GM23338 (cell line): ENCODE results near the gene ZNF609. TPM values are rescaled to one million over a fixed set of nuclear protein-coding genes. Genes with fewer than 3 reads are reported as not detected.

Experiments used
- ATAC-seq: fragments of 200-7000 bp; cut with Tn5 transposase; 3 replicates; pipeline ENCODE4 v1.9.1; 2020
- DNase-seq: peaks from one replicate; pipeline ENCODE4 v3.0.0-alpha.2; 2015; ENCODE audit warnings: low spot score
- H2AFZ ChIP-seq: fragments of 200-600 bp; sonication (generic); 2 replicates; pipeline ENCODE4 v1.8.0; 2016; ENCODE audit warnings: antibody characterized with exemption, mild to moderate bottlenecking, moderate library complexity
- H3F3A ChIP-seq: fragments of 200-600 bp; sonication (generic); replicated peaks from 2 replicates; pipeline ENCODE4 v1.8.0; 2017; ENCODE audit warnings: antibody characterized with exemption, mixed run types, low read depth
- H3K27ac ChIP-seq: fragments of 200-600 bp; sonication (generic); 2 replicates; pipeline ENCODE4 v1.6.1; 2016; ENCODE audit warnings: low read depth
- H3K27me3 ChIP-seq: fragments of 200-600 bp; sonication (generic); 2 replicates; pipeline ENCODE4 v1.8.0; 2016; ENCODE audit warnings: mild to moderate bottlenecking, mixed run types, moderate library complexity; ENCODE audit not compliant: insufficient read depth
- H3K36me3 ChIP-seq: fragments of 200-600 bp; sonication (generic); 2 replicates; pipeline ENCODE4 v1.8.0; 2016; ENCODE audit warnings: mild to moderate bottlenecking; ENCODE audit not compliant: insufficient read depth
- H3K4me1 ChIP-seq: fragments of 200-600 bp; sonication (generic); 2 replicates; pipeline ENCODE4 v1.8.0; 2016; ENCODE audit warnings: mild to moderate bottlenecking, moderate library complexity; ENCODE audit not compliant: insufficient read depth
- H3K4me2 ChIP-seq: fragments of 200-600 bp; sonication (generic); 2 replicates; pipeline ENCODE4 v1.7.1; 2017; ENCODE audit warnings: mixed run types
- H3K4me3 ChIP-seq: fragments of 200-600 bp; sonication (generic); 2 replicates; pipeline ENCODE4 v1.6.1; 2016; ENCODE audit warnings: mixed run types
- H3K79me2 ChIP-seq: fragments of 200-600 bp; sonication (generic); replicated peaks from 2 replicates; pipeline ENCODE4 v1.8.0; 2017; ENCODE audit warnings: mild to moderate bottlenecking; ENCODE audit not compliant: insufficient read depth
- H3K9me2 ChIP-seq: fragments of 200-600 bp; sonication (generic); 2 replicates; pipeline ENCODE4 v1.8.0; 2017; ENCODE audit not compliant: insufficient read depth
- H4K20me1 ChIP-seq: fragments of 200-600 bp; sonication (generic); replicated peaks from 2 replicates; pipeline ENCODE4 v1.8.0; 2017; ENCODE audit warnings: mild to moderate bottlenecking; ENCODE audit not compliant: insufficient read depth
- H3K27ac Mint-ChIP-seq: 2 replicates; pipeline ENCODE4 v1.8.0; 2020; ENCODE audit warnings: inconsistent platforms, mild to moderate bottlenecking, moderate library complexity, mixed read lengths
- H3K27me3 Mint-ChIP-seq: 3 replicates; pipeline ENCODE4 v1.8.0; 2022; ENCODE audit warnings: low read depth, mild to moderate bottlenecking, moderate library complexity, mixed read lengths, inconsistent platforms; ENCODE audit not compliant: insufficient read depth, poor library complexity
- H3K36me3 Mint-ChIP-seq: 3 replicates; pipeline ENCODE4 v1.8.0; 2021; ENCODE audit warnings: low read depth, mild to moderate bottlenecking, inconsistent platforms, moderate library complexity, mixed read lengths
- H3K4me1 Mint-ChIP-seq: 3 replicates; pipeline ENCODE4 v1.8.0; 2020; ENCODE audit warnings: mild to moderate bottlenecking, inconsistent platforms, mixed read lengths
- H3K4me3 Mint-ChIP-seq: 3 replicates; pipeline ENCODE4 v1.8.0; 2021; ENCODE audit warnings: moderate library complexity, mild to moderate bottlenecking, inconsistent platforms, mixed read lengths
- H3K9me3 Mint-ChIP-seq: 3 replicates; pipeline ENCODE4 v1.8.0; 2020; ENCODE audit warnings: moderate library complexity, mild to moderate bottlenecking, inconsistent platforms, mixed read lengths
- CREB1 ChIP-seq: fragments of 250-450 bp; sonication (Bioruptor Pico); IDR thresholded peaks from 2 replicates; pipeline ENCODE4 v1.5.0; 2020; ENCODE audit warnings: low read depth, mild to moderate bottlenecking, moderate library complexity
- CTCF ChIP-seq, 2 experiments: fragments of 200-600 bp in 1 of 2; sonication (generic) in 1 of 2; conservative IDR thresholded peaks; 2 replicates each; pipeline versions ENCODE4 v1.5.1 to v1.6.1; 2016 to 2017; ENCODE audit warnings: antibody characterized with exemption in 2 of 2, low read depth in 2 of 2, mild to moderate bottlenecking in 2 of 2, moderate library complexity in 1 of 2
- ETS1 ChIP-seq: IDR thresholded peaks from 2 replicates; pipeline ENCODE4 v1.6.1; 2016; ENCODE audit warnings: antibody characterized with exemption
- EZH2 ChIP-seq: fragments of 200-600 bp; sonication (generic); IDR thresholded peaks from one replicate; pipeline ENCODE4 v1.8.0; 2017; ENCODE audit warnings: antibody characterized with exemption, mild to moderate bottlenecking, low read depth; ENCODE audit not compliant: unreplicated experiment
- EZH2phosphoT487 ChIP-seq: fragments of 200-600 bp; sonication (generic); IDR thresholded peaks from one replicate; pipeline ENCODE4 v1.8.1; 2018; ENCODE audit warnings: antibody characterized with exemption; ENCODE audit not compliant: unreplicated experiment
- JUNB ChIP-seq: IDR thresholded peaks from one replicate; pipeline ENCODE4 v1.6.1; 2016; ENCODE audit warnings: antibody characterized with exemption; ENCODE audit not compliant: unreplicated experiment
- NANOG ChIP-seq: IDR thresholded peaks from 2 replicates; pipeline ENCODE4 v1.6.1; 2016; ENCODE audit warnings: antibody characterized with exemption, borderline replicate concordance
- POLR2AphosphoS5 ChIP-seq: IDR thresholded peaks from 2 replicates; pipeline ENCODE4 v1.6.1; 2016; ENCODE audit warnings: antibody characterized with exemption, low read depth
- REST ChIP-seq: IDR thresholded peaks from one replicate; pipeline ENCODE4 v1.6.1; 2018; ENCODE audit warnings: antibody characterized with exemption; ENCODE audit not compliant: unreplicated experiment
- STAT1 ChIP-seq: IDR thresholded peaks from one replicate; pipeline ENCODE4 v1.6.1; 2016; ENCODE audit warnings: antibody characterized with exemption; ENCODE audit not compliant: unreplicated experiment
- ZNF114 ChIP-seq: fragments of 250-450 bp; sonication (Bioruptor Pico); IDR thresholded peaks from 2 replicates; pipeline ENCODE4 v1.5.0; 2020; ENCODE audit warnings: mild to moderate bottlenecking, moderate library complexity
- ZNF331 ChIP-seq: fragments of 250-450 bp; sonication (Bioruptor Pico); IDR thresholded peaks from 2 replicates; pipeline ENCODE4 v1.5.0; 2020; ENCODE audit warnings: low read depth, mild to moderate bottlenecking, moderate library complexity
- ZNF462 ChIP-seq: fragments of 250-450 bp; sonication (Bioruptor Pico); IDR thresholded peaks from 2 replicates; pipeline ENCODE4 v1.5.0; 2020; ENCODE audit warnings: mild to moderate bottlenecking, moderate library complexity
- polyA plus RNA-seq: library from polyadenylated mRNA; unstranded; fragments of >200 nt; fragmentation: Nextera tagmentation; extraction: Ambion mirVana; gene quantifications from 2 replicates; pipeline ENCODE4 v1.2.1, GENCODE V29; 2016
- total RNA-seq: library from RNA; depleted of rRNA; stranded (reverse); fragments of >200 nt; shearing (Covaris generic); gene quantifications from 2 replicates; pipeline ENCODE4 v1.2.3, GENCODE V29; 2014

Gene ZNF609
- total and polyA plus RNA-seq, 2 experiments from 2014 or later: 26.4 to 40.2 TPM

- Histone ChIP-seq H3F3A (no peaks in the 10 kb centered on the region), H3K79me2 (peaks cover 97% of the 10 kb centered on the region), H2AFZ (no peak overlapping the region), H3K4me1 (peaks cover 17% of the 10 kb centered on the region), H3K4me2 (no peak overlapping the region; the same call in 1 of the 2 replicates), H3K27ac (0 out of 2 replicates have a peak overlapping the region, but pooled peaks have one; percentile 67), H3K4me3 (no peak overlapping the region), H3K36me3 (peaks cover 7% of the 10 kb centered on the region; the same call in 1 of the 2 replicates), H4K20me1 (peaks cover 72% of the 10 kb centered on the region), H3K27me3 (no peaks in the 10 kb centered on the region), H3K9me2 (no peaks in the 10 kb centered on the region)
- H3K27ac Mint-ChIP-seq: no peak overlapping the region
- no peaks in the 10 kb centered on the region for H3K9me3 Mint-ChIP-seq
- peaks cover 24% of the 10 kb centered on the region for H3K36me3 Mint-ChIP-seq
- peaks cover 28% of the 10 kb centered on the region for H3K4me1 Mint-ChIP-seq
- H3K27me3 Mint-ChIP-seq: peaks cover 2% of the 10 kb centered on the region
- no peak overlapping the region for H3K4me3 Mint-ChIP-seq
- DNase-seq: no peak
- ATAC-seq: peak; percentile 16; the same call in 1 of the 3 replicates
- TF ChIP-seq NANOG (no peak), ETS1 (no peak), REST (no peak), ZNF331 (CRISPR knock-in tag) (no peak), STAT1 (no peak), EZH2phosphoT487 (no peak), CREB1 (CRISPR knock-in tag) (no peak), JUNB (no peak), EZH2 (no peak), CTCF (conservative IDR thresholded peaks at IDR 0.05; ENCODE audit: low read depth in 2 of 2) (no peak), ZNF462 (CRISPR knock-in tag) (no peak), POLR2AphosphoS5 (no peak), ZNF114 (no peak)
Measured at GRCh38 chr15:64502551-64502950, 42.2 kb downstream of the ZNF609 start.
